ENCODE measurements around the gene ZIC4. TPM values are rescaled to one million over a fixed set of nuclear protein-coding genes. Genes with fewer than 3 reads are reported as not detected.

Gene ZIC4
- total RNA-seq, 4 donors from 2014 or later = 3.4 to 7.0 (median 4.5) TPM

DNA sequence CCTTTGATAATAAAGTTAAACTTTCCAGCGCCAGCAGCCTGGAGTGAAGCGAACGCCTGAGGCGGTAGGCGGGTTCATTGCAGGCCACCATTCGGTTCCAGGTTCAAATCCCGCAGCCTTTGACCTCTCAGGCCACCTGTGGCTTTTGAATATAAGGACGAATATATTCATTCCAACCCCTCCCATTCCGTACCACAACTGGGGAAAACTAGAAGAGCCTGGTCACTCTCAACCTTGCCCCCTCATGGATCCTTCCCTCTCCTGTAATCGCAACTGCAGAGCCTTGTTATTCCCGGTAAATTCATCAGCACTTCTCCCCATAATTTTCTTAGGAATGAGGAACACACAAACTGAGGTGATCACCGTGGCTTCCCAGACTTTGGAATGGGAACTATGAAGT is 35.2 kb downstream of the ZIC4 start:
- TF ChIP-seq, protein P1, sequence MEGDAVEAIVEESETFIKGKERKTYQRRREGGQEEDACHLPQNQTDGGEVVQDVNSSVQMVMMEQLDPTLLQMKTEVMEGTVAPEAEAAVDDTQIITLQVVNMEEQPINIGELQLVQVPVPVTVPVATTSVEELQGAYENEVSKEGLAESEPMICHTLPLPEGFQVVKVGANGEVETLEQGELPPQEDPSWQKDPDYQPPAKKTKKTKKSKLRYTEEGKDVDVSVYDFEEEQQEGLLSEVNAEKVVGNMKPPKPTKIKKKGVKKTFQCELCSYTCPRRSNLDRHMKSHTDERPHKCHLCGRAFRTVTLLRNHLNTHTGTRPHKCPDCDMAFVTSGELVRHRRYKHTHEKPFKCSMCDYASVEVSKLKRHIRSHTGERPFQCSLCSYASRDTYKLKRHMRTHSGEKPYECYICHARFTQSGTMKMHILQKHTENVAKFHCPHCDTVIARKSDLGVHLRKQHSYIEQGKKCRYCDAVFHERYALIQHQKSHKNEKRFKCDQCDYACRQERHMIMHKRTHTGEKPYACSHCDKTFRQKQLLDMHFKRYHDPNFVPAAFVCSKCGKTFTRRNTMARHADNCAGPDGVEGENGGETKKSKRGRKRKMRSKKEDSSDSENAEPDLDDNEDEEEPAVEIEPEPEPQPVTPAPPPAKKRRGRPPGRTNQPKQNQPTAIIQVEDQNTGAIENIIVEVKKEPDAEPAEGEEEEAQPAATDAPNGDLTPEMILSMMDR (IDR thresholded peaks at IDR 0.05; ENCODE audit: low read depth) = no peak

DNA sequence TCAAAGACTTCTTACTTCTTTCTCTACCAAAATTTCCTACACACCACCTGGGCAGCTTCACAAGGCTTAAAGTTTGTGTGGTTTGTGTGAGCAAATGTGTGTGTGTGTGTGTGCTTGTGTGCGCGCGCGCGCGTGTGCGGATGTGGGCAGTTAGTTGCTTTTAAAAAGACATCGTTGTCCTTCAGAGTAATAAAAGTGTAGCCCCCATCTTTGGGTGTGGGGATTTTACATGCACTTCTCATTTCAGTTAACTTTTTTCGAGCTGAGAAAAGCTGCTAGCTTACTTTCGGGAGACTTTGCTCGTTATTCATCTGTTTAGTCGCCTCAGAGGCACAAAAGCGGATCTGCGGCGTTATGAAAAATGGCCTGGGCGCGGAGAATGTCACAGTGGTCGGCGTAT is 36.0 kb downstream of the ZIC4 start:
- TF ChIP-seq, protein P1 (IDR thresholded peaks at IDR 0.05; ENCODE audit: low read depth) = no peak

DNA sequence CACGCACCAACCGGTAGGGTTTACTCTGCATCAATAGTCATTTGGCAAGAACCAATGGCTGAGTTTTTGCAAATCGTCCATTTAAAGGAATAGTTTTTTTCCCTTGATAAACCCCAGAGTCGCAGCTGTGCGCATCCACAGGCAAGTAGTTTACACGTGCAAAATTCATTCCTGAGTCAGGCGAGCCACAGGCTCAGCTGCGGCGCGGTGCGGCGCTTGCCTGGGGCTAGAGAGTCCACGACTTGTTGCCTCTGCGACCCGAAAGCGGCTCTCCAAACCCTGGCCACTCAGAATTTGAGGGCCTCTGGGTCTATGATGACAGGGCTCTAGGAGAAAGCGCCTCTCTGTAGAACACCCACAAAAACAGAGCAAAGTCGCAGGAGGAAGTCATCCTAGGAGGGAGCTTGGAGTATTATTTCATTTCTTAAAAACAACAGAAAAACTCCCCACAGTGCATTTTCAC is 36.7 kb downstream of the ZIC4 start:
- TF ChIP-seq, protein P1 (IDR thresholded peaks at IDR 0.05; ENCODE audit: low read depth) = no peak

DNA sequence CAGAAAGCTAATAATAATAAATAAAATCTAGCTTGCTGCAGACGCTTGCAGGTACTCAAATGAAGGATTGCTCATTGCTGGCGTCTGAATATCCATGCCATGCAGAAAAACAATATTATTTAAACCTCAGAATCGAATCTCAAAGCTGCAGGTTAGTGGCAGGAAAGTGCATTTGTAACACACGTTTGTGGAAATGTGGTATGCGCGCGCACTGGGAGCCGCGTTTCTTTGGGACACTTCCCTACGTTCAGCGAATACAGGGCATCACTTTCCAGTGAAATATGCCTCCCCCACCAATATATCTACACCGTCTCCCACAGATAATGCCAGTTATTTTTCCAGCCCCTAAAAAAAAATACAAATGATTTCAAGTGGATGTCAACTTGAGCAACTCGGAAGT is 37.1 kb downstream of the ZIC4 start:
- TF ChIP-seq, protein P1 (IDR thresholded peaks at IDR 0.05; ENCODE audit: low read depth) = no peak

DNA sequence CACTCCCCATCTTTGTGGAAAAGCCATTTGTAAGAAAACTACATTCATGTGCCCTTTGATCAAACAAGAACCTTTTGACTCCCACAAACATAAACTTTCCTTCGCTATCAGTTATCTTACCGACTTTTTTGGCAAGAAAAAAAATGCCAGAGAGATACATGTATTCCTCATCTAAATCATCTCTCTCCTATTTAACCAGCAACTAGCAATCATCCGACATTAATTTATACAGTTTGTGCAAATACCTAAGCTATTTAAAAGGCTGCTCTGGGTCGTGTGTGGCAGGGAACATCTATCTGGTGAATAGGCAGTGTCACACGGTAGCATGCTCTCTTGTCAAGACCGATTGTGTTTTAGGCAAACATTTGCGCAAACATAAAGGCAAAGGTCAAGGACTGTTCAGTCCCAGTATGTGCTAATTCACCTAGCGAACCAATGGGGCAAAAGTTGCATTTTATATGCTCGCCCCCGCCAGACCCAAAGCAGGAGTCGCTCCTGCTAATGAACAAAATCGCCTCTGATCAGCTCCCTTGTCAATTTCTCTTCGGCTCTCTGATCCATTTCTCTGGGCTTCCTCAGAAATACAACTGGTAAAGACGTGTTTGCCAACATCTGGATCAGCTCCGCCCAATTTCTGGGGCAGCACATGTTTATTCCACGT is 37.7 kb downstream of the ZIC4 start:
- TF ChIP-seq, protein P1 (IDR thresholded peaks at IDR 0.05; ENCODE audit: low read depth) = no peak

DNA sequence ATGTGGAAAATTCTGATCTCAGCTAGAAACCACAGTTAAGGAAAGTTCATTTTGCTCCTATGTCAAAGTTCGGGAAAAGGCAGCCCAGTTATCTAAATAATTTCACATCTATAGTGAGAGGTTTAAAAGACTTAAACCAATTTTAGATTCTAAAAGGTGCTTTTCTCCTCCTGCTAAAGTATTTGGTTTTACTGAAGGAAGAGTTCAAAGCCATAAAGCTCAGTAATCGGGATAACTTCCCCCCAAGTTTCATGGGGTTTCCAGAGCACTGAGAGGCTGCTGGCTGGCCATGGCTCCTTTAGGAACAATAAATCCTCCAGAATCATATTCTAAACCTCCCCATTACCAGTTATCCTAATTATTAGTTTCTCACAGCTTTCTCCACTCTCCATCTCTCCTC is 38.2 kb downstream of the ZIC4 start:
- TF ChIP-seq, protein P1 (IDR thresholded peaks at IDR 0.05; ENCODE audit: low read depth) = no peak

DNA sequence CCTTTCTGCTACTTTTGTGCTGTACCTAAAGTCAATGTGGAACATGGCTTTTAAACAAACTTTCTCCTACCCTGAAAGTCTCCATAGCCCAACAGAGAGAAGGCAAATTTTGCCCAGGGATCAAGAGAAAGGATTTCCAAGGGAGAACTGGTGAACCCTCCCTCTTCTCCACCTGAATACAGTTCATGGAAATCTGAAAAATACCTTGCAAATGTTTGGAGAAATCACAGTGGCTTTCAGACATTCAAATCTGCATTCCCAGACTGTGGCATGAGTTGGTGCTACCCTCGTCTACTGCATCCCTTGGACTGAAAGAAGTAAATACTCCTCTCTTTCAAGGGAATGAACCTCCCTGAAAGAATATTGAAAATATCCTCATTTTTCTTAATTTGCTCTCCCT is 38.7 kb downstream of the ZIC4 start:
- TF ChIP-seq, protein P1 (IDR thresholded peaks at IDR 0.05; ENCODE audit: low read depth) = no peak
